Endothelial cell of umbilical vein (primary cell): Measurements from ENCODE around the gene TYW3. TPM values are rescaled to one million over a fixed set of nuclear protein-coding genes. Genes with fewer than 3 reads are reported as not detected.

ENCODE experiments used
- BruUV-seq: library from RNA; stranded (reverse); fragments of 400-500 nt; replicated peaks from 2 replicates; lab custom pipeline; 2021; lab: Mats Ljungman, UMichigan
- CTCF ChIA-PET: fragments of 300-600, 350-600 bp; sonication (Branson Sonifier 250); formaldehyde crosslinking; loops from one replicate; lab custom pipeline; 2021; ENCODE audit warnings: antibody characterized with exemption, inconsistent platforms; lab: Charles Lee
- POLR2A ChIA-PET: fragments of 300-600, 350-600 bp; sonication (Branson Sonifier 250); formaldehyde crosslinking; loops from one replicate; lab custom pipeline; 2021; ENCODE audit warnings: antibody characterized with exemption, inconsistent platforms; lab: Charles Lee
- DNase-seq: peaks from one replicate; pipeline ENCODE4 v3.0.0-alpha.2; 2011; ENCODE audit warnings: low read depth, low spot score
- FAIRE-seq: peaks from 2 replicates; lab custom pipeline; 2011; peaks lifted over from hg19 to GRCh38; lab: Jason Lieb, UNC
- H2AFZ ChIP-seq: 2 replicates; pipeline ENCODE4 v1.6.0; 2012; ENCODE audit warnings: low read depth, low read length, control low read depth, inconsistent platforms
- H3K27ac ChIP-seq: 2 replicates; pipeline ENCODE4 v1.5.1; 2011; ENCODE audit warnings: low read depth, mild to moderate bottlenecking, control low read depth, low read length, moderate library complexity; ENCODE audit not compliant: insufficient read depth
- H3K27me3 ChIP-seq, 2 experiments: 2 replicates each; pipeline versions ENCODE4 v1.6.0 to v1.6.1; 2011; ENCODE audit warnings: low read length in 2 of 2, mixed read lengths in 1 of 2; ENCODE audit not compliant: control insufficient read depth in 2 of 2, insufficient read depth in 2 of 2
- H3K36me3 ChIP-seq, 2 experiments: 2 replicates in 1 of 2; 3 replicates in 1 of 2; pipeline ENCODE4 v1.5.1; 2011; ENCODE audit warnings: low read length in 2 of 2, mild to moderate bottlenecking in 1 of 2, moderate library complexity in 1 of 2; ENCODE audit not compliant: control insufficient read depth in 2 of 2, insufficient read depth in 2 of 2; ENCODE audit errors: extremely low read depth in 1 of 2
- H3K4me1 ChIP-seq: 3 replicates; pipeline ENCODE4 v1.5.1; 2011; ENCODE audit warnings: mild to moderate bottlenecking, low read length; ENCODE audit not compliant: control insufficient read depth, insufficient read depth; ENCODE audit errors: extremely low read depth
- H3K4me2 ChIP-seq: 2 replicates; pipeline ENCODE4 v1.6.1; 2011; ENCODE audit warnings: low read length, control low read depth, mixed read lengths; ENCODE audit not compliant: insufficient read depth
- H3K4me3 ChIP-seq, 3 experiments: fragments of 200-600 bp in 1 of 3; sonication (generic), shearing (Covaris generic) in 1 of 3; replicated peaks in 1 of 3; 2 replicates each; pipeline ENCODE4 v1.5.1; 2011 to 2016; ENCODE audit warnings: control low read depth in 3 of 3, low read length in 3 of 3, mild to moderate bottlenecking in 2 of 3, inconsistent platforms in 1 of 3, low read depth in 1 of 3, moderate library complexity in 1 of 3; ENCODE audit not compliant: insufficient read depth in 1 of 3
- H3K79me2 ChIP-seq: 2 replicates; pipeline ENCODE4 v1.6.0; 2012; ENCODE audit warnings: low read length, inconsistent platforms; ENCODE audit not compliant: control insufficient read depth, insufficient read depth
- H3K9ac ChIP-seq: replicated peaks from 2 replicates; pipeline ENCODE3; 2011; ENCODE audit warnings: low read length, control low read depth; ENCODE audit not compliant: insufficient read depth; ENCODE audit errors: extremely low read depth
- H3K9me1 ChIP-seq: replicated peaks from 3 replicates; pipeline ENCODE4 v1.6.0; 2011; ENCODE audit warnings: mild to moderate bottlenecking, low read length; ENCODE audit not compliant: control insufficient read depth, insufficient read depth; ENCODE audit errors: extremely low read depth
- H3K9me3 ChIP-seq: replicated peaks from 2 replicates; pipeline ENCODE4 v1.5.1; 2012; ENCODE audit warnings: low read length, inconsistent platforms; ENCODE audit not compliant: control insufficient read depth, insufficient read depth
- H4K20me1 ChIP-seq: replicated peaks from 2 replicates; pipeline ENCODE3; 2011; ENCODE audit warnings: mild to moderate bottlenecking, low read length; ENCODE audit not compliant: control insufficient read depth, insufficient read depth; ENCODE audit errors: extremely low read depth
- CTCF ChIP-seq, 2 donors: IDR thresholded peaks; 1 replicate in 1 of 2; 2 replicates in 1 of 2; pipeline ENCODE4 v1.5.1; 2011; ENCODE audit warnings: low read length in 2 of 2, mild to moderate bottlenecking in 2 of 2, moderate library complexity in 2 of 2, control low read depth in 1 of 2, inconsistent platforms in 1 of 2, low read depth in 1 of 2; ENCODE audit not compliant: insufficient read depth in 1 of 2; ENCODE audit errors: extremely low read depth in 1 of 2
- FOS ChIP-seq: IDR thresholded peaks from 2 replicates; pipeline ENCODE4 v1.6.1; 2011; ENCODE audit warnings: mild to moderate bottlenecking, low read length, moderate library complexity, borderline replicate concordance; ENCODE audit not compliant: insufficient read depth
- GATA2 ChIP-seq: IDR thresholded peaks from 2 replicates; pipeline ENCODE4 v1.7.0; 2011; ENCODE audit warnings: low read depth, mild to moderate bottlenecking, moderate library complexity, mixed read lengths, low read length; ENCODE audit not compliant: insufficient read length, insufficient read depth
- MYC ChIP-seq: IDR thresholded peaks from one replicate; pipeline ENCODE4 v1.6.1; 2011; ENCODE audit warnings: mild to moderate bottlenecking, low read depth, low read length
- POLR2A ChIP-seq: IDR thresholded peaks from 2 replicates; pipeline ENCODE4 v1.6.1; 2012; ENCODE audit warnings: low read depth, mild to moderate bottlenecking, control low read depth, low read length
- dilution Hi-C: fragments of 300-500 bp; cut with MboI; formaldehyde crosslinking; loops from one replicate; pipeline ENCODE4 v1.15.0; 2019; ENCODE audit warnings: low sequenced_read_pairs; ENCODE audit not compliant: extremely low pct_ligation_motif_present
- intact Hi-C: fragments of 100-400 bp; cut with micrococcal nuclease; formaldehyde crosslinking; loops from one replicate; pipeline ENCODE4 v1.10.0; 2022
- polyA plus RNA-seq, 4 experiments: library from polyadenylated mRNA; depleted of rRNA in 3 of 4; stranded (reverse) in 3 of 4; unstranded in 1 of 4; fragments of >200 nt; gene quantifications; 2 replicates each; pipeline versions ENCODE4 v1.2.1 to v1.2.3, GENCODE V29; 2011 to 2012; ENCODE audit warnings: missing spikeins in 1 of 4
- total RNA-seq: library from RNA; stranded (reverse); gene quantifications from 2 replicates; pipeline ENCODE4 v1.2.3, GENCODE V29; 2021

The TYW3 gene
- total and polyA plus RNA-seq, 2 donors (not counting 3 experiments of a cell fraction or from before 2014, with no cell fraction given) = 8.5 to 22.8 TPM

- Histone ChIP-seq H3K9me1 (no peaks in the 10 kb centered on the region), H3K27me3 (no peaks in the 10 kb centered on the region), H3K4me1 (no peaks in the 10 kb centered on the region), H2AFZ (no peak overlapping the region), H3K9ac (no peak overlapping the region), H3K4me2 (no peak overlapping the region), H3K79me2 (no peaks in the 10 kb centered on the region), H3K9me3 (no peaks in the 10 kb centered on the region), H3K36me3 (peaks cover 4 to 11% of the 10 kb centered on the region in 2 experiments), H3K4me3 (no peak overlapping the region), H3K27ac (no peak overlapping the region), H4K20me1 (no peaks in the 10 kb centered on the region)
- BruUV-seq = no TSS peak
- ChIA-PET POLR2A (no interaction called here), CTCF (interaction anchor here (0.9 to 6.4 kb wide), 4 partner anchors 8 to 429 kb away, joined by 3 to 41 read pairs (median 3); no protein-coding TSS in a partner anchor)
- dilution Hi-C loops (no loop called here), intact Hi-C loops (no loop called here)
- DNase-seq (no peak), FAIRE-seq (no peak)
- peak; percentile 19 for TF ChIP-seq FOS
- TF ChIP-seq CTCF (IDR thresholded peaks at IDR 0.05; ENCODE audit: extremely low read depth in 1 of 2, insufficient read depth in 1 of 2, low read depth in 1 of 2, low read length in 2 of 2) = no peak
These were observed 30.9 kb downstream of the TYW3 start for GRCh38 chr1:74763807-74764206.

- Histone ChIP-seq H3K4me2 (no peak overlapping the region), H3K36me3 (peaks cover 4 to 5% of the 10 kb centered on the region in 2 experiments), H2AFZ (no peak overlapping the region), H3K79me2 (no peaks in the 10 kb centered on the region), H3K9ac (no peak overlapping the region), H3K4me1 (no peaks in the 10 kb centered on the region), H3K9me1 (no peaks in the 10 kb centered on the region), H3K27me3 (peaks cover 0 to 6% of the 10 kb centered on the region in 2 experiments), H3K9me3 (no peaks in the 10 kb centered on the region), H3K27ac (no peak overlapping the region), H3K4me3 (no peak overlapping the region), H4K20me1 (no peaks in the 10 kb centered on the region)
- CTCF ChIA-PET = interaction anchor here (0.9 to 1.4 kb wide), 3 partner anchors 9 to 34 kb away, joined by 3 to 6 read pairs (median 3); partner anchors contain the start of genes CRYZ and TYW3
- POLR2A ChIA-PET = no interaction called here
- TF ChIP-seq FOS = no peak
- TF ChIP-seq POLR2A = no peak
- TF ChIP-seq CTCF (IDR thresholded peaks at IDR 0.05; ENCODE audit: extremely low read depth in 1 of 2, insufficient read depth in 1 of 2, low read depth in 1 of 2, low read length in 2 of 2) = no peak
- no peak for TF ChIP-seq MYC
- TF ChIP-seq GATA2 = no peak
- dilution Hi-C loops (no loop called here), intact Hi-C loops (no loop called here)
- no peak for FAIRE-seq
- BruUV-seq = no TSS peak
- no peak for DNase-seq
These were observed 33.6 kb downstream of the TYW3 start for GRCh38 chr1:74766579-74766978.
